HepG2 (cell line): ENCODE measurements around the gene FUOM. TPM values are rescaled to one million over a fixed set of nuclear protein-coding genes. Genes with fewer than 3 reads are reported as not detected.

Experiments
- ATAC-seq: fragments of 200-7000 bp; cut with Tn5 transposase; 3 replicates; pipeline ENCODE4 v1.9.1; 2020; ENCODE audit warnings: mild to moderate bottlenecking, moderate library complexity
- BruUV-seq: library from RNA; stranded (reverse); fragments of 400-500 nt; replicated peaks from 2 replicates; lab custom pipeline; 2021; lab: Mats Ljungman, UMichigan
- CTCF ChIA-PET: fragments of 300-600 bp; formaldehyde crosslinking; extraction: SDS; loops from one replicate; lab custom pipeline; 2021; ENCODE audit warnings: low total read pairs, inconsistent platforms, low intra/inter-chr PET ratio; lab: Yijun Ruan, JAX
- POLR2A ChIA-PET: fragments of 350-600 bp; sonication (Branson Sonifier 250); formaldehyde crosslinking; loops from one replicate; lab custom pipeline; 2020; ENCODE audit warnings: antibody characterized with exemption, inconsistent platforms; lab: Yijun Ruan, JAX
- DNase-seq: peaks from one replicate; pipeline ENCODE4 v3.0.0-alpha.2; 2015; ENCODE audit warnings: low spot score
- FAIRE-seq: peaks from 3 replicates; lab custom pipeline; 2011; peaks lifted over from hg19 to GRCh38; lab: Jason Lieb, UNC
- H2AFZ ChIP-seq: one replicate; pipeline ENCODE4 v1.6.1; 2011; ENCODE audit warnings: low read length, inconsistent platforms
- H3K27ac ChIP-seq: fragments of 300-600 bp; 3 replicates; pipeline ENCODE4 v1.8.0; 2011; ENCODE audit warnings: mixed run types, mild to moderate bottlenecking, mixed read lengths, low read length, inconsistent platforms; ENCODE audit not compliant: insufficient read depth; ENCODE audit errors: extremely low read length
- H3K27me3 ChIP-seq, 2 experiments: fragments of 200-600 bp in 1 of 2; 2 replicates in 1 of 2; 3 replicates in 1 of 2; pipeline versions ENCODE4 v1.6.0 to v1.8.0; 2011; ENCODE audit warnings: low read length in 2 of 2, mild to moderate bottlenecking in 2 of 2, moderate library complexity in 2 of 2, inconsistent platforms in 1 of 2; ENCODE audit not compliant: insufficient read depth in 2 of 2, control insufficient read depth in 1 of 2
- H3K36me3 ChIP-seq, 2 experiments: fragments of 200-600 bp in 1 of 2; replicated peaks in 1 of 2; 2 replicates in 1 of 2; 3 replicates in 1 of 2; pipeline versions ENCODE4 v1.5.1 to v1.8.0; 2011; ENCODE audit warnings: low read length in 2 of 2, inconsistent platforms in 1 of 2; ENCODE audit not compliant: insufficient read depth in 2 of 2, control insufficient read depth in 1 of 2
- H3K4me1 ChIP-seq: 2 replicates; pipeline ENCODE4 v1.5.1; 2012; ENCODE audit warnings: low read length, inconsistent platforms; ENCODE audit not compliant: insufficient read depth
- H3K4me2 ChIP-seq: 2 replicates; pipeline ENCODE4 v1.6.0; 2011; ENCODE audit warnings: low read depth, low read length, inconsistent platforms
- H3K4me3 ChIP-seq, 3 experiments: fragments of 200-600 bp in 1 of 3; sonication (generic), shearing (Covaris generic) in 1 of 3; replicated peaks in 1 of 3; 2 replicates each; pipeline ENCODE4 v1.5.1; 2011 to 2016; ENCODE audit warnings: low read length in 3 of 3, inconsistent platforms in 2 of 3, low read depth in 2 of 3, mild to moderate bottlenecking in 2 of 3, control low read depth in 1 of 3, mixed read lengths in 1 of 3; ENCODE audit not compliant: insufficient read depth in 1 of 3
- H3K79me2 ChIP-seq: one replicate; pipeline ENCODE4 v1.6.1; 2011; ENCODE audit warnings: low read length, inconsistent platforms; ENCODE audit not compliant: insufficient read depth
- H3K9ac ChIP-seq: 2 replicates; pipeline ENCODE4 v1.6.0; 2011; ENCODE audit warnings: mild to moderate bottlenecking, low read depth, low read length, inconsistent platforms; ENCODE audit not compliant: insufficient read depth
- H3K9me3 ChIP-seq: 2 replicates; pipeline ENCODE4 v1.5.1; 2012; ENCODE audit warnings: mild to moderate bottlenecking, low read length
- H4K20me1 ChIP-seq: 2 replicates; pipeline ENCODE4 v1.6.0; 2011; ENCODE audit warnings: inconsistent platforms, mild to moderate bottlenecking, low read length, moderate library complexity; ENCODE audit not compliant: insufficient read depth
- CEBPB ChIP-seq: IDR thresholded peaks from 2 replicates; pipeline ENCODE4 v1.6.1; 2011; ENCODE audit warnings: low read depth, low read length, improper control_type of control experiment, borderline replicate concordance
- DDIT3 ChIP-seq: sonication (generic); formaldehyde crosslinking; IDR thresholded peaks from 2 replicates; pipeline ENCODE4 v1.4.0; 2020; ENCODE audit warnings: mild to moderate bottlenecking, missing genetic modification reagents
- HNRNPUL1 ChIP-seq: fragments of 200-400 bp; formaldehyde crosslinking; IDR thresholded peaks from 2 replicates; pipeline ENCODE4 v1.6.1; 2017; ENCODE audit warnings: low read depth, mild to moderate bottlenecking, low read length, moderate library complexity
- HOXA3 ChIP-seq: sonication (generic); formaldehyde crosslinking; IDR thresholded peaks from 2 replicates; pipeline ENCODE4 v1.5.0; 2020; ENCODE audit warnings: missing genetic modification reagents
- HOXD1 ChIP-seq: sonication (generic); formaldehyde crosslinking; IDR thresholded peaks from 2 replicates; pipeline ENCODE4 v1.5.0; 2020; ENCODE audit warnings: missing genetic modification reagents
- MIER3 ChIP-seq: IDR thresholded peaks from 2 replicates; pipeline ENCODE4 v1.6.1; 2016; ENCODE audit warnings: missing compliant biosample characterization, borderline replicate concordance
- RFXAP ChIP-seq: sonication (generic); formaldehyde crosslinking; IDR thresholded peaks from 2 replicates; pipeline ENCODE4 v1.4.0; 2020; ENCODE audit warnings: missing genetic modification reagents, borderline replicate concordance
- TAF15 ChIP-seq: fragments of 200-400 bp; formaldehyde crosslinking; IDR thresholded peaks from one replicate; pipeline ENCODE4 v1.6.1; 2018; ENCODE audit warnings: mild to moderate bottlenecking, low read depth, low read length; ENCODE audit not compliant: poor library complexity, severe bottlenecking
- TBX3 ChIP-seq: fragments of 450-650 bp; IDR thresholded peaks from 2 replicates; pipeline ENCODE4 v1.6.1; 2017; ENCODE audit warnings: antibody characterized with exemption, mild to moderate bottlenecking, inconsistent platforms, borderline replicate concordance
- THYN1 ChIP-seq: sonication (generic); formaldehyde crosslinking; IDR thresholded peaks from 2 replicates; pipeline ENCODE4 v1.8.1; 2023; ENCODE audit warnings: low read depth, mild to moderate bottlenecking, moderate library complexity, missing genetic modification reagents, borderline replicate concordance
- TRAFD1 ChIP-seq: sonication (generic); formaldehyde crosslinking; IDR thresholded peaks from 2 replicates; pipeline ENCODE4 v1.5.1; 2020; ENCODE audit warnings: missing genetic modification reagents, mild to moderate bottlenecking, borderline replicate concordance
- ZNF235 ChIP-seq: sonication (generic); formaldehyde crosslinking; IDR thresholded peaks from 2 replicates; pipeline ENCODE4 v1.8.1; 2023; ENCODE audit warnings: mild to moderate bottlenecking, missing genetic modification reagents, borderline replicate concordance
- ZNF776 ChIP-seq: sonication (generic); formaldehyde crosslinking; IDR thresholded peaks from 2 replicates; pipeline ENCODE4 v1.4.0; 2020; ENCODE audit warnings: mild to moderate bottlenecking, missing genetic modification reagents
- ZNF777 ChIP-seq: sonication (generic); formaldehyde crosslinking; IDR thresholded peaks from 2 replicates; pipeline ENCODE4 v1.4.0; 2020; ENCODE audit warnings: missing genetic modification reagents
- WGBS: methylation state at CpG from one replicate; pipeline ENCODE4 v1.1.6; 2017; ENCODE audit warnings: low lambda C conversion rate; 5-methylcytosine and 5-hydroxymethylcytosine counted together
- in situ Hi-C: cut with HindIII; loops from 2 replicates; pipeline ENCODE4 v1.10.0; 2017; ENCODE audit warnings: low pct_unique_long_range_greater_than_20kb; ENCODE audit not compliant: extremely low pct_ligation_motif_present
- intact Hi-C: fragments of 100-400 bp; cut with micrococcal nuclease; formaldehyde crosslinking; loops from one replicate; pipeline ENCODE4 v1.10.0; 2022; ENCODE audit not compliant: unreplicated experiment
- polyA plus RNA-seq, 8 experiments: library from polyadenylated mRNA; depleted of rRNA in 3 of 8; stranded (reverse) in 7 of 8; unstranded in 1 of 8; fragments of >200 nt; fragmentation: Illumina TruSeq in 4 of 8; extraction: Trizol in 4 of 8; gene quantifications; 2 replicates each; pipeline versions ENCODE4 v1.2.1 to v1.2.3, GENCODE V29; 2011 to 2016; ENCODE audit warnings: low read depth in 4 of 8, missing spikeins in 1 of 8, mixed read lengths in 1 of 8; ENCODE audit not compliant: insufficient read depth in 1 of 8
- total RNA-seq, 5 experiments: library from RNA; depleted of rRNA; stranded (reverse); fragments of >200 nt; fragmentation: Illumina TruSeq; extraction: Trizol; gene quantifications; 2 replicates each; pipeline ENCODE4 v1.2.3, GENCODE V29; 2016; ENCODE audit warnings: low read depth in 1 of 5

Gene FUOM
- total and polyA plus RNA-seq, 2 of the 13 experiments (the other 11 are each of a cell fraction or from before 2014, with no cell fraction given): 27.5 to 60.4 TPM

GRCh38 chr10:133373174-133374090 lies 15.6 kb upstream of the FUOM start, which contains the start of gene ECHS1:
ECHS1 (minus strand) TSS chr10:133373354; CDS start chr10:133373333, 21 bp downstream.
- Histone ChIP-seq H3K4me2 (peak within 1 kb of the TSS; percentile 77), H3K4me3 (peak within 1 kb of the TSS; percentile 65 to 100 (median 91); a peak in 5 of 6 replicates), H4K20me1 (no peaks in the 10 kb centered on the region), H3K79me2 (peaks cover 5% of the 10 kb centered on the region), H3K27me3 (peaks cover 0 to 3% of the 10 kb centered on the region in 2 experiments; a peak in 1 of 5 replicates), H3K27ac (peak within 1 kb of the TSS; percentile 66), H3K9me3 (no peaks in the 10 kb centered on the region), H3K9ac (peak within 1 kb of the TSS; percentile 85), H3K4me1 (peaks cover 37% of the 10 kb centered on the region), H3K36me3 (peaks cover 14 to 26% of the 10 kb centered on the region in 2 experiments; a peak in 4 of 5 replicates), H2AFZ (no peak within 1 kb of the TSS)
- 22% methylated on average over 11 of the region's 89 CpGs for WGBS
- CTCF ChIA-PET: no interaction called here
- in situ Hi-C loops: no loop called here
- intact Hi-C loops: loop anchor here (2.0 to 10.0 kb wide), 2 partner anchors 15 to 49 kb away; partner anchors contain the start of gene FUOM
- DNase-seq: peak; percentile 84
- POLR2A ChIA-PET: interaction anchor here (0.7 to 4.5 kb wide), 8 partner anchors 9 to 147 kb away, joined by 3 to 55 read pairs (median 4); partner anchors contain the start of genes FUOM and PRAP1
- FAIRE-seq: no peak
- peak; percentile 96 for ATAC-seq
- TSS peak; percentile 92 for BruUV-seq
- no peak for TF ChIP-seq THYN1 (CRISPR knock-in tag)
- 0 out of 2 replicates have a peak, but pooled peaks have one; percentile 38 for TF ChIP-seq ZNF235 (CRISPR knock-in tag)
- TF ChIP-seq CEBPB: no peak
- TF ChIP-seq ZNF777 (CRISPR knock-in tag): no peak
- TF ChIP-seq HNRNPUL1: no peak
- TF ChIP-seq HOXD1: peak; percentile 50; the same call in 1 of the 2 replicates
- TF ChIP-seq HOXA3: peak; percentile 77
- no peak for TF ChIP-seq DDIT3 (CRISPR knock-in tag)
- peak; percentile 80; the same call in 1 of the 2 replicates for TF ChIP-seq ZNF776
- no peak for TF ChIP-seq TRAFD1
- TF ChIP-seq TAF15: no peak
- TF ChIP-seq TBX3: no peak
- peak; percentile 39; the same call in 1 of the 2 replicates for TF ChIP-seq RFXAP (CRISPR knock-in tag)
- no peak for TF ChIP-seq MIER3 (CRISPR knock-in tag)
